Upper lobe of left lung (tissue), 4 donors: ENCODE measurements around the gene SRD5A1.

Experiments used
- EP300 ChIP-seq, 4 donors: sonication (generic); formaldehyde crosslinking; IDR thresholded peaks; one replicate each; pipeline ENCODE4 v1.5.1; 2017; ENCODE audit warnings: antibody characterized with exemption in 4 of 4, control low read depth in 2 of 4
- POLR2A ChIP-seq, 4 donors: fragments of 450-650 bp; IDR thresholded peaks; one replicate each; pipeline ENCODE4 v1.5.1; 2016 to 2017; ENCODE audit warnings: antibody characterized with exemption in 4 of 4, mild to moderate bottlenecking in 2 of 4
- POLR2AphosphoS5 ChIP-seq, 2 donors: sonication (generic); formaldehyde crosslinking; IDR thresholded peaks; one replicate each; pipeline ENCODE4 v1.5.1; 2017; ENCODE audit warnings: antibody characterized with exemption in 2 of 2
- TF ChIP-seq, protein P1 (sequence below), 6 experiments: fragments of 450-650 bp in 4 of 6; fragments of 200-600 bp in 2 of 6; sonication (generic) in 2 of 6; IDR thresholded peaks; one replicate each; pipeline ENCODE4 v1.5.1; 2016 to 2019; ENCODE audit warnings: antibody characterized with exemption in 6 of 6

DNA sequence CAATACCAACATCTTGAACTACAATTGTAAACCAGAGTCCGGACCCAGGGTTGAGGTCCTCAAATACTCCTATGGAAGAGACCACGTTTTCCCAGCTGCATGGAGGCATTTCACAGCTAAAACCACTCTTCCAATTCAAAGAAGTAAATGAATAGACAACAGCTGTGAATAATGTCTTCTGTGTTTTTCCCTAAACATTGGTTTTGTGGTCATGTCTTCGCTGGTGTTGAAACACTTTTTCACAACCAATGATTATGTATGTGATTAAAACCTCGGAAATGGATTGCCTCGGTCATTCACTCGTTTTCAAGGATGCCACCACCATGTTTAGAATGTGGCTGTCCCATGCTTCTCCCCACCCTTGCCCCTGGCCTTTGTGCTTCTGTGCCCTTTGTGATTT is 70.6 kb downstream of the SRD5A1 start:
- TF ChIP-seq POLR2A (IDR thresholded peaks at IDR 0.05) = no peak
- TF ChIP-seq, protein P1, sequence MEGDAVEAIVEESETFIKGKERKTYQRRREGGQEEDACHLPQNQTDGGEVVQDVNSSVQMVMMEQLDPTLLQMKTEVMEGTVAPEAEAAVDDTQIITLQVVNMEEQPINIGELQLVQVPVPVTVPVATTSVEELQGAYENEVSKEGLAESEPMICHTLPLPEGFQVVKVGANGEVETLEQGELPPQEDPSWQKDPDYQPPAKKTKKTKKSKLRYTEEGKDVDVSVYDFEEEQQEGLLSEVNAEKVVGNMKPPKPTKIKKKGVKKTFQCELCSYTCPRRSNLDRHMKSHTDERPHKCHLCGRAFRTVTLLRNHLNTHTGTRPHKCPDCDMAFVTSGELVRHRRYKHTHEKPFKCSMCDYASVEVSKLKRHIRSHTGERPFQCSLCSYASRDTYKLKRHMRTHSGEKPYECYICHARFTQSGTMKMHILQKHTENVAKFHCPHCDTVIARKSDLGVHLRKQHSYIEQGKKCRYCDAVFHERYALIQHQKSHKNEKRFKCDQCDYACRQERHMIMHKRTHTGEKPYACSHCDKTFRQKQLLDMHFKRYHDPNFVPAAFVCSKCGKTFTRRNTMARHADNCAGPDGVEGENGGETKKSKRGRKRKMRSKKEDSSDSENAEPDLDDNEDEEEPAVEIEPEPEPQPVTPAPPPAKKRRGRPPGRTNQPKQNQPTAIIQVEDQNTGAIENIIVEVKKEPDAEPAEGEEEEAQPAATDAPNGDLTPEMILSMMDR (IDR thresholded peaks at IDR 0.05) = no peak
- TF ChIP-seq EP300 (IDR thresholded peaks at IDR 0.05) = no peak
- TF ChIP-seq POLR2AphosphoS5 (IDR thresholded peaks at IDR 0.05) = no peak
